ENCODE results near the gene MELTF.

- TF ChIP-seq CTCF (IDR thresholded peaks at IDR 0.05) (no peak), MAX (CRISPR knock-in tag; IDR thresholded peaks at IDR 0.05) (no peak), ZBTB21 (CRISPR knock-in tag; IDR thresholded peaks at IDR 0.05; ENCODE audit: borderline replicate concordance) (no peak), JUN (CRISPR knock-in tag; IDR thresholded peaks at IDR 0.05) (no peak)
Measured at GRCh38 chr3:197008436-197009209, 21.0 kb downstream of the MELTF start.
